Sigmoid colon (tissue), 4 donors: ENCODE results near the gene SETD3.

Experiments used
- CTCF ChIP-seq, 4 experiments: fragments of 450-650 bp in 3 of 4; fragments of 200-600 bp in 1 of 4; IDR thresholded peaks; one replicate each; pipeline ENCODE4 v1.5.1; 2016 to 2019; ENCODE audit warnings: antibody characterized with exemption in 4 of 4, mild to moderate bottlenecking in 3 of 4, moderate library complexity in 2 of 4
- EP300 ChIP-seq, 4 donors: sonication (generic); formaldehyde crosslinking; IDR thresholded peaks; one replicate each; pipeline ENCODE4 v1.6.1; 2017; ENCODE audit warnings: antibody characterized with exemption in 4 of 4
- POLR2A ChIP-seq, 2 donors: fragments of 450-650 bp; IDR thresholded peaks; one replicate each; pipeline ENCODE4 v1.6.1; 2016; ENCODE audit warnings: antibody characterized with exemption in 2 of 2, mild to moderate bottlenecking in 2 of 2, moderate library complexity in 2 of 2
- POLR2AphosphoS5 ChIP-seq, 4 donors: sonication (generic); formaldehyde crosslinking; IDR thresholded peaks; one replicate each; pipeline ENCODE4 v1.6.1; 2017; ENCODE audit warnings: antibody characterized with exemption in 4 of 4

GRCh38 chr14:99424306-99424877 is 56.3 kb downstream of the SETD3 start:
- no peak for TF ChIP-seq CTCF (IDR thresholded peaks at IDR 0.05)
- TF ChIP-seq POLR2A (IDR thresholded peaks at IDR 0.05), result no peak
- TF ChIP-seq EP300 (IDR thresholded peaks at IDR 0.05), result no peak
- TF ChIP-seq POLR2AphosphoS5 (IDR thresholded peaks at IDR 0.05), result no peak
